ENCODE measurements around the gene SEMA4G.

DNA sequence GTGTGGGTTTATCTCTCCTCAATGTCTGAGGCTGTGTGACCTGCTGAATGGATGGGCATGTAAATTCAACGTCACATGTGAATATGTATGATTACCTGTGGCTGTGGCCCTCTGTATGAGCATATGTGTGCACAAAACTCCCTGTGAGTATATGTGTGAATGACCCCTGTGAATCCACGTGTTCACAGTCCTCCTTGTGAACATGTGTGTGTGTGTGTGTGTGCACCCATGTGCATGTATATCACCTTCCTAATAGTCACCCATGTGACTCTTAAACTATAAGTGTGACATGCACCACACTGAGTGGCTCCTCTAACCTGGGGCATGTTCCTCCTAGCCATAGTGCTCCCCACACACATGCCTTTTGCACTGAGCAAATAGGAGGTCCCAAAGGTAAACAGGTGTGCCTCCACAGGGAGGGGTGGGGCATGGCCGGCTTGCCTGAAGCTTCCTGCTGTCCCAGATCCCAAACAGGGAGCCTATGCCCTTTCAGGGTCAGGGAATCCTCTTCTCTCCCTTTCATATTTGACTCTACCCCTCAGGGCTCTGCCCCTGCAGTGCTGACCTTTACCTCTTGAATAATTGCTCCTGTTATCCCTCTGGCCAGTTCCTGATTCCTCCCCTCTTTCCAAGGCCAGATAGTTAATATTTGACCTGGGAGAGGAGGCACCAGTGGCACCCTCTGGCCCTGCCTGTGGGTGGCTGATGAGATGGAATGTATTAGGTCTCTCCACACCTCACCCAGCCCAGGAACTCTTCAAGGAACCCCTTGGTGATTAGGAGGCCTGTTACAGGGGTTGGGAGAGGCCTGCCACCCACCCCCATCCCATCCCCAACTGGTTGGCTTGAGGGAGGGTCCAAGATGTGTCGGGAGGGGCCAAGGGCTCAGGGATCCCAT is 1.9 kb downstream of the SEMA4G start:
- TF ChIP-seq, protein P1, sequence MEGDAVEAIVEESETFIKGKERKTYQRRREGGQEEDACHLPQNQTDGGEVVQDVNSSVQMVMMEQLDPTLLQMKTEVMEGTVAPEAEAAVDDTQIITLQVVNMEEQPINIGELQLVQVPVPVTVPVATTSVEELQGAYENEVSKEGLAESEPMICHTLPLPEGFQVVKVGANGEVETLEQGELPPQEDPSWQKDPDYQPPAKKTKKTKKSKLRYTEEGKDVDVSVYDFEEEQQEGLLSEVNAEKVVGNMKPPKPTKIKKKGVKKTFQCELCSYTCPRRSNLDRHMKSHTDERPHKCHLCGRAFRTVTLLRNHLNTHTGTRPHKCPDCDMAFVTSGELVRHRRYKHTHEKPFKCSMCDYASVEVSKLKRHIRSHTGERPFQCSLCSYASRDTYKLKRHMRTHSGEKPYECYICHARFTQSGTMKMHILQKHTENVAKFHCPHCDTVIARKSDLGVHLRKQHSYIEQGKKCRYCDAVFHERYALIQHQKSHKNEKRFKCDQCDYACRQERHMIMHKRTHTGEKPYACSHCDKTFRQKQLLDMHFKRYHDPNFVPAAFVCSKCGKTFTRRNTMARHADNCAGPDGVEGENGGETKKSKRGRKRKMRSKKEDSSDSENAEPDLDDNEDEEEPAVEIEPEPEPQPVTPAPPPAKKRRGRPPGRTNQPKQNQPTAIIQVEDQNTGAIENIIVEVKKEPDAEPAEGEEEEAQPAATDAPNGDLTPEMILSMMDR (IDR thresholded peaks at IDR 0.05 in 2 of 3, conservative IDR thresholded peaks at IDR 0.05 in 1 of 3; ENCODE audit: borderline replicate concordance in 1 of 3, insufficient read depth in 1 of 3, low read depth in 2 of 3, low read length in 2 of 3), result no peak
- TF ChIP-seq, protein P2, sequence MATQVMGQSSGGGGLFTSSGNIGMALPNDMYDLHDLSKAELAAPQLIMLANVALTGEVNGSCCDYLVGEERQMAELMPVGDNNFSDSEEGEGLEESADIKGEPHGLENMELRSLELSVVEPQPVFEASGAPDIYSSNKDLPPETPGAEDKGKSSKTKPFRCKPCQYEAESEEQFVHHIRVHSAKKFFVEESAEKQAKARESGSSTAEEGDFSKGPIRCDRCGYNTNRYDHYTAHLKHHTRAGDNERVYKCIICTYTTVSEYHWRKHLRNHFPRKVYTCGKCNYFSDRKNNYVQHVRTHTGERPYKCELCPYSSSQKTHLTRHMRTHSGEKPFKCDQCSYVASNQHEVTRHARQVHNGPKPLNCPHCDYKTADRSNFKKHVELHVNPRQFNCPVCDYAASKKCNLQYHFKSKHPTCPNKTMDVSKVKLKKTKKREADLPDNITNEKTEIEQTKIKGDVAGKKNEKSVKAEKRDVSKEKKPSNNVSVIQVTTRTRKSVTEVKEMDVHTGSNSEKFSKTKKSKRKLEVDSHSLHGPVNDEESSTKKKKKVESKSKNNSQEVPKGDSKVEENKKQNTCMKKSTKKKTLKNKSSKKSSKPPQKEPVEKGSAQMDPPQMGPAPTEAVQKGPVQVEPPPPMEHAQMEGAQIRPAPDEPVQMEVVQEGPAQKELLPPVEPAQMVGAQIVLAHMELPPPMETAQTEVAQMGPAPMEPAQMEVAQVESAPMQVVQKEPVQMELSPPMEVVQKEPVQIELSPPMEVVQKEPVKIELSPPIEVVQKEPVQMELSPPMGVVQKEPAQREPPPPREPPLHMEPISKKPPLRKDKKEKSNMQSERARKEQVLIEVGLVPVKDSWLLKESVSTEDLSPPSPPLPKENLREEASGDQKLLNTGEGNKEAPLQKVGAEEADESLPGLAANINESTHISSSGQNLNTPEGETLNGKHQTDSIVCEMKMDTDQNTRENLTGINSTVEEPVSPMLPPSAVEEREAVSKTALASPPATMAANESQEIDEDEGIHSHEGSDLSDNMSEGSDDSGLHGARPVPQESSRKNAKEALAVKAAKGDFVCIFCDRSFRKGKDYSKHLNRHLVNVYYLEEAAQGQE (IDR thresholded peaks at IDR 0.05; ENCODE audit: low read depth), result no peak
- no peak for TF ChIP-seq POLR2AphosphoS5 (IDR thresholded peaks at IDR 0.05; ENCODE audit: low read depth, low read length)

All from HCT116 (cell line).